Stimulated activated CD8-positive, alpha-beta memory T cell treated with anti-CD3 and anti-CD28 coated beads, Interleukin-15, amount 100 ng/mL, for 1 hour (primary cell): Measurements from ENCODE around the gene B3GNT7.
"Not testable (repeated sequence)": the region's sequence is repeated elsewhere in the genome, so short reads cannot be mapped to it uniquely, and the experiment has no call there.

Experiments
- DNase-seq: peaks from one replicate; pipeline ENCODE4 v3.0.0-alpha.2; 2020; ENCODE audit warnings: low read depth

B3GNT7 gene

GRCh38 chr2:231395188-231396057 is at the start of gene B3GNT7:
Gene B3GNT7 (plus strand): TSS chr2:231395710. CDS start chr2:231395804, 94 bp downstream.
- no peak for DNase-seq

GRCh38 chr2:231347081-231347480 is 48.4 kb upstream of the B3GNT7 start:
- no peak for DNase-seq

- DNase-seq = no peak
Measured at GRCh38 chr2:231347638-231348037, 47.9 kb upstream of the B3GNT7 start.

GRCh38 chr2:231348173-231348572 is 47.3 kb upstream of the B3GNT7 start:
- DNase-seq = no peak

GRCh38 chr2:231348704-231349373 is 46.7 kb upstream of the B3GNT7 start:
- DNase-seq = no peak

GRCh38 chr2:231349374-231349735 is 46.2 kb upstream of the B3GNT7 start:
- not testable (repeated sequence) for DNase-seq

- no peak for DNase-seq
Measured at GRCh38 chr2:231351648-231352047, 43.9 kb upstream of the B3GNT7 start.

- DNase-seq = no peak
Measured at GRCh38 chr2:231353469-231353868, 42.0 kb upstream of the B3GNT7 start.

GRCh38 chr2:231355508-231356465 is 39.7 kb upstream of the B3GNT7 start:
- no peak for DNase-seq

- no peak for DNase-seq
Measured at GRCh38 chr2:231356466-231356844, 39.1 kb upstream of the B3GNT7 start.

GRCh38 chr2:231357048-231357447 is 38.5 kb upstream of the B3GNT7 start:
- DNase-seq = no peak

- no peak for DNase-seq
Measured at GRCh38 chr2:231357931-231358330, 37.6 kb upstream of the B3GNT7 start.

- no peak for DNase-seq
Measured at GRCh38 chr2:231359441-231359840, 36.1 kb upstream of the B3GNT7 start.

- DNase-seq = no peak
Measured at GRCh38 chr2:231359948-231360347, 35.6 kb upstream of the B3GNT7 start.

GRCh38 chr2:231360401-231360800 is 35.1 kb upstream of the B3GNT7 start:
- DNase-seq = no peak

- DNase-seq = no peak
Measured at GRCh38 chr2:231360881-231361371, 34.6 kb upstream of the B3GNT7 start.

GRCh38 chr2:231361701-231362554 is 33.6 kb upstream of the B3GNT7 start:
- DNase-seq = no peak

GRCh38 chr2:231362555-231363184 is 32.8 kb upstream of the B3GNT7 start:
- DNase-seq = no peak

GRCh38 chr2:231364061-231364460 is 31.4 kb upstream of the B3GNT7 start:
- DNase-seq = no peak

GRCh38 chr2:231364961-231365810 is 30.3 kb upstream of the B3GNT7 start:
- no peak for DNase-seq
